Activated CD8-positive, alpha-beta memory T cell treated with anti-CD3 and anti-CD28 coated beads, Interleukin-2, amount 50 U/mL, for 48 hours (primary cell): ENCODE data around the gene KCTD10.
"Not testable (repeated sequence)": the region's sequence is repeated elsewhere in the genome, so short reads cannot be mapped to it uniquely, and the experiment has no call there.

Source experiments
- DNase-seq: peaks from one replicate; pipeline ENCODE4 v3.0.0-alpha.2; 2020

Gene KCTD10

GRCh38 chr12:109493938-109494337 is 16.8 kb upstream of the KCTD10 start:
- DNase-seq = no peak

- DNase-seq = no peak
These were observed 16.0 kb upstream of the KCTD10 start for GRCh38 chr12:109493090-109493489.

GRCh38 chr12:109492371-109492770 is 15.3 kb upstream of the KCTD10 start:
- no peak for DNase-seq

- no peak for DNase-seq
These were observed 14.6 kb upstream of the KCTD10 start for GRCh38 chr12:109491671-109492070.

GRCh38 chr12:109489955-109490565 is 13.0 kb upstream of the KCTD10 start:
- DNase-seq = no peak

GRCh38 chr12:109489016-109489954 is 12.2 kb upstream of the KCTD10 start:
- DNase-seq = no peak

- no peak for DNase-seq
These were observed 11.1 kb upstream of the KCTD10 start for GRCh38 chr12:109488051-109488665.

GRCh38 chr12:109487181-109488050 is 10.3 kb upstream of the KCTD10 start:
- DNase-seq = no peak

GRCh38 chr12:109485201-109485600 is 8.1 kb upstream of the KCTD10 start:
- no peak for DNase-seq

- DNase-seq = no peak
These were observed 6.2 kb upstream of the KCTD10 start for GRCh38 chr12:109483346-109483745.

- DNase-seq = no peak
These were observed 5.8 kb upstream of the KCTD10 start for GRCh38 chr12:109482894-109483293.

- no peak for DNase-seq
These were observed 5.4 kb upstream of the KCTD10 start for GRCh38 chr12:109482491-109482890.

- DNase-seq = no peak
These were observed 4.8 kb upstream of the KCTD10 start for GRCh38 chr12:109481863-109482262.

- no peak for DNase-seq
These were observed 3.3 kb upstream of the KCTD10 start for GRCh38 chr12:109480356-109480755.

GRCh38 chr12:109479761-109480160 is 2.7 kb upstream of the KCTD10 start:
- no peak for DNase-seq

GRCh38 chr12:109477963-109478315 is 839 bp upstream of the KCTD10 start:
- no peak for DNase-seq

- no peak for DNase-seq
These were observed 304 bp downstream of the KCTD10 start for GRCh38 chr12:109476807-109477184.

GRCh38 chr12:109475993-109476806 is 900 bp downstream of the KCTD10 start:
- no peak for DNase-seq

- DNase-seq = no peak
These were observed 2.0 kb downstream of the KCTD10 start for GRCh38 chr12:109475121-109475520.

GRCh38 chr12:109473526-109474270 is 3.4 kb downstream of the KCTD10 start:
- not testable (repeated sequence) for DNase-seq

- DNase-seq = no peak
These were observed 4.1 kb downstream of the KCTD10 start for GRCh38 chr12:109473006-109473405.
